Trophoblast cell (in vitro differentiated cells and primary cell): Measurements from ENCODE around the gene TPST1.

Source experiments
- DNase-seq, 2 donors: peaks; one replicate each; pipeline ENCODE4 v3.0.0-alpha.2; 2016
- H2AFZ ChIP-seq: 2 replicates; pipeline ENCODE4 v1.6.1; 2013; ENCODE audit warnings: low read length, moderate library complexity, mild to moderate bottlenecking; ENCODE audit not compliant: insufficient read depth, poor library complexity
- H2AK5ac ChIP-seq: 2 replicates; pipeline ENCODE4 v1.6.1; 2013; ENCODE audit warnings: mild to moderate bottlenecking, low read length
- H2BK120ac ChIP-seq: 2 replicates; pipeline ENCODE4 v1.6.1; 2013; ENCODE audit warnings: low read length, mild to moderate bottlenecking, moderate library complexity; ENCODE audit not compliant: insufficient read depth, poor library complexity
- H2BK12ac ChIP-seq: 2 replicates; pipeline ENCODE4 v1.6.1; 2013; ENCODE audit warnings: mild to moderate bottlenecking, low read length, moderate library complexity
- H2BK5ac ChIP-seq: 2 replicates; pipeline ENCODE4 v1.6.1; 2013; ENCODE audit warnings: low read length, low read depth, moderate library complexity, mild to moderate bottlenecking; ENCODE audit not compliant: poor library complexity
- H3K14ac ChIP-seq: 2 replicates; pipeline ENCODE4 v1.6.1; 2013; ENCODE audit warnings: mild to moderate bottlenecking, low read length
- H3K18ac ChIP-seq: 2 replicates; pipeline ENCODE4 v1.6.1; 2013; ENCODE audit warnings: mild to moderate bottlenecking, low read length
- H3K23ac ChIP-seq: 2 replicates; pipeline ENCODE4 v1.6.1; 2013; ENCODE audit warnings: low read length
- H3K27ac ChIP-seq: 2 replicates; pipeline ENCODE4 v1.5.1; 2013; ENCODE audit warnings: low read depth, mild to moderate bottlenecking, inconsistent platforms, low read length, moderate library complexity
- H3K27me3 ChIP-seq: 2 replicates; pipeline ENCODE4 v1.6.1; 2013; ENCODE audit warnings: inconsistent platforms, mild to moderate bottlenecking, low read length, moderate library complexity; ENCODE audit not compliant: insufficient read depth
- H3K36me3 ChIP-seq, 2 experiments: 1 replicate in 1 of 2; 2 replicates in 1 of 2; pipeline ENCODE4 v1.6.1; 2013; ENCODE audit warnings: low read length in 2 of 2, mild to moderate bottlenecking in 2 of 2, moderate library complexity in 1 of 2; ENCODE audit not compliant: insufficient read depth in 2 of 2, control insufficient read depth in 1 of 2
- H3K4ac ChIP-seq: 2 replicates; pipeline ENCODE4 v1.6.1; 2013; ENCODE audit warnings: low read depth, mild to moderate bottlenecking, low read length, moderate library complexity
- H3K4me1 ChIP-seq, 2 experiments: 1 replicate in 1 of 2; 2 replicates in 1 of 2; pipeline ENCODE4 v1.6.1; 2013; ENCODE audit warnings: low read length in 2 of 2, mild to moderate bottlenecking in 2 of 2, moderate library complexity in 1 of 2; ENCODE audit not compliant: insufficient read depth in 2 of 2, control insufficient read depth in 1 of 2
- H3K4me2 ChIP-seq: 2 replicates; pipeline ENCODE4 v1.6.1; 2013; ENCODE audit warnings: inconsistent platforms, mild to moderate bottlenecking, low read length, moderate library complexity
- H3K4me3 ChIP-seq: 2 replicates; pipeline ENCODE4 v1.5.1; 2013; ENCODE audit warnings: mild to moderate bottlenecking, low read depth, low read length, inconsistent platforms
- H3K79me1 ChIP-seq: one replicate; pipeline ENCODE4 v1.6.1; 2013; ENCODE audit warnings: low read length
- H3K79me2 ChIP-seq: 2 replicates; pipeline ENCODE4 v1.6.1; 2013; ENCODE audit warnings: low read length, mild to moderate bottlenecking; ENCODE audit not compliant: control insufficient read depth, insufficient read depth, poor library complexity
- H3K9ac ChIP-seq: 2 replicates; pipeline ENCODE4 v1.6.1; 2013; ENCODE audit warnings: mild to moderate bottlenecking, low read length
- H3K9me3 ChIP-seq: 2 replicates; pipeline ENCODE4 v1.6.1; 2013; ENCODE audit warnings: low read depth, mild to moderate bottlenecking, control low read depth, inconsistent platforms, low read length; ENCODE audit not compliant: insufficient read depth
- H4K12ac ChIP-seq: 2 replicates; pipeline ENCODE4 v1.6.1; 2013; ENCODE audit warnings: low read depth, mild to moderate bottlenecking, low read length, moderate library complexity
- H4K8ac ChIP-seq: 2 replicates; pipeline ENCODE4 v1.6.1; 2013; ENCODE audit warnings: low read depth, mild to moderate bottlenecking, low read length, moderate library complexity
- H4K91ac ChIP-seq: one replicate; pipeline ENCODE4 v1.6.1; 2013; ENCODE audit warnings: low read depth, mild to moderate bottlenecking, low read length, moderate library complexity
- WGBS: extraction: QIAGEN DNeasy Blood & Tissue Kit; methylation state at CpG from one replicate; pipeline ENCODE4 v1.1.7; 2013; ENCODE audit warnings: missing lambda C conversion rate; ENCODE audit not compliant: insufficient read length, insufficient coverage; ENCODE audit errors: extremely low coverage; 5-methylcytosine and 5-hydroxymethylcytosine counted together

The TPST1 gene

DNA sequence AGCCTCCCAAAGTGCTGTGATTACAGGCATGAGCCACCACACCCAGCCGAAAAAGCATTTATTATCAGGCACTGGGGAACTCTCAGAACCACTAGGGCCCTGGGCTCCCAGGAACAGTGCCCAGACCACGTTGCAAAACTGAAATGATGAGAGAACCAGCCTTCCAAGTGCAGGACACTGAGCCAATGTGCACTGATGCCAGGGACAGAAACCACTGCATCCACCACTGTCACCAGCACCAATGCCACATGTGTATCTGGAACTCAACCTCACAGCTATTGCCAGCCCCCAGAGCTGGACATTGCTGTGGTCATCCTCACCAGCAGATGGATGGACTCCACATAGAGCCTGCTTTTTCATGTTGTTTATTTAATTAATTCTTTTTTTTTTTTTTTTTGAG lies 28.2 kb upstream of the TPST1 start:
- no peak overlapping the region for H2BK5ac ChIP-seq
- H4K91ac ChIP-seq: no peak overlapping the region
- H3K14ac ChIP-seq: no peak overlapping the region
- H3K23ac ChIP-seq: no peak overlapping the region
- H3K4me1 ChIP-seq: no peaks in the 10 kb centered on the region
- H4K8ac ChIP-seq: no peak overlapping the region
- H3K9ac ChIP-seq: no peak overlapping the region
- no peak for DNase-seq
- H3K36me3 ChIP-seq: no peaks in the 10 kb centered on the region
- no peak overlapping the region for H3K4me2 ChIP-seq
- H3K18ac ChIP-seq: no peak overlapping the region
- H2AK5ac ChIP-seq: no peak overlapping the region
- H2BK120ac ChIP-seq: no peak overlapping the region
- no CpG with 5 or more reads among the region's 2 CpGs for WGBS
- H3K79me1 ChIP-seq: no peaks in the 10 kb centered on the region
- no peak overlapping the region for H3K27ac ChIP-seq
- H2BK12ac ChIP-seq: no peak overlapping the region
- no peak overlapping the region for H3K4ac ChIP-seq
- no peaks in the 10 kb centered on the region for H3K79me2 ChIP-seq
- H3K27me3 ChIP-seq: no peaks in the 10 kb centered on the region
- peaks cover 3% of the 10 kb centered on the region for H3K9me3 ChIP-seq
- no peak overlapping the region for H3K4me3 ChIP-seq
- no peak overlapping the region for H4K12ac ChIP-seq
- no peak overlapping the region for H2AFZ ChIP-seq

DNA sequence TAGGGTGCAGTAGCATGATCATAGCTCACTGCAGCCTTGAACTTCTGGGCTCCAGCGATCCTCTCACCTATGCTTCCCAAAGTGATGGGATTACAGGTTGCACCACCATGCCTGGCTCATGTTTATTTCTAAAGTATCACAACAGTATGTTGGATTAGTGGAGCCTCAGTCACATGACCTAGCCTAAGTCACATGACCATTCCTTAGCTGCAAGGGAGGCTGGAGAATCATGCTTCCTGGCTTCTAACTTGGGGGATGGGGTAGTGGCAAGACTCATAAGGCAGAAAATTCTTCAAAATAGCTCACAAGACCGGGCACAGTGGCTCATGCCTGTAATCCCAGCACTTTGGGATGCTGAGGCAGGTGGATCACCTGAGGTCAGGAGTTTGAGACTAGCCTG lies 26.9 kb upstream of the TPST1 start:
- no CpG with 5 or more reads among the region's 2 CpGs for WGBS
- Histone ChIP-seq H3K79me1 (no peaks in the 10 kb centered on the region), H3K79me2 (no peaks in the 10 kb centered on the region), H3K36me3 (no peaks in the 10 kb centered on the region), H3K9ac (no peak overlapping the region), H3K9me3 (peaks cover 3% of the 10 kb centered on the region), H3K14ac (no peak overlapping the region), H2BK120ac (no peak overlapping the region), H3K18ac (no peak overlapping the region), H3K4me2 (no peak overlapping the region), H4K8ac (no peak overlapping the region), H2AK5ac (no peak overlapping the region), H3K4me3 (no peak overlapping the region), H4K12ac (no peak overlapping the region), H3K27me3 (no peaks in the 10 kb centered on the region), H2BK12ac (no peak overlapping the region), H3K23ac (no peak overlapping the region), H3K27ac (no peak overlapping the region), H4K91ac (no peak overlapping the region), H2AFZ (no peak overlapping the region), H3K4me1 (no peaks in the 10 kb centered on the region), H2BK5ac (no peak overlapping the region), H3K4ac (no peak overlapping the region)
- no peak for DNase-seq

DNA sequence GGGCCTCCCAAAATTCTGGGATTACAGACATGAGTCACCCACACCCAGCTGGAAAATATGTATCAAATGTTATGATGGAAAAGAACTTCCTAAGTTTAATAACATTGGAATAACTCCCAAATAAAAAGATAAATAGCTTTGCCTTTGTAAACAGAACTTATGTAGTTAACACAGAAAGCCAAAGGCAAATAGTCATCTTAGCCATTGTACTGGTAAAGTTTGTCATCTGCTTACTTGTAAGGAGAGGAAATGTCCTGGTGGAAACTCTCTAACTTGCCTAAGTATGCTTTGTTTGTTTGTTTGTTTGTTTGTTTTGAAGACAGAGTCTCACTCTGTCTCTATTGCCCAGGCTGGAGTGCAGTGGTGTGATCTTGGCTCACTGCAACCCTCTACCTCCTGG lies 23.8 kb upstream of the TPST1 start:
- Histone ChIP-seq H4K12ac (no peak overlapping the region), H3K14ac (no peak overlapping the region), H3K36me3 (no peaks in the 10 kb centered on the region), H2BK12ac (no peak overlapping the region), H2AFZ (no peak overlapping the region), H3K18ac (no peak overlapping the region), H3K4me1 (no peaks in the 10 kb centered on the region), H3K4me3 (no peak overlapping the region), H3K23ac (no peak overlapping the region), H3K4me2 (no peak overlapping the region), H2AK5ac (no peak overlapping the region), H4K91ac (no peak overlapping the region), H3K9me3 (peaks cover 7% of the 10 kb centered on the region), H3K79me2 (no peaks in the 10 kb centered on the region), H3K27ac (no peak overlapping the region), H3K4ac (no peak overlapping the region), H3K27me3 (no peaks in the 10 kb centered on the region), H3K9ac (no peak overlapping the region), H3K79me1 (no peaks in the 10 kb centered on the region), H4K8ac (no peak overlapping the region), H2BK5ac (no peak overlapping the region), H2BK120ac (no peak overlapping the region)
- DNase-seq: no peak

DNA sequence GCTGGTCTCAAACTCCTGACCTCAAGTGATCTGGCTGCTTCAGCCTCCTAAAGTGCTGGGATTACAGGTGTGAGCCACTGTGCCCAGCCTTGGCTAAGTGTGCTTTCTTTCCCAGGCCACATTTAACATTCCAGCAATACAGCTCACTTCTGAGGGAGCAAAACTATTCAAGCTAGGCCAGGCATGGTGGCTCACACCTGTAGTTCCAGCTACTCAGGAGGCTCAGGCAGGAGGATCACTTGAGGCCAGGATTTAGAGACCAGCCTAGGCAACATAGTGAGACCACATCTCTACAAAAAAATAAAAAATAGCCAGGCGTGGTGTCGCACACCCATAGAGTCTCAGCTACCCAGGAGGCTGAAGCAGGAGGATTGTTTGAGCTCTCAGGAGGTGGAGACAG lies 23.3 kb upstream of the TPST1 start:
- no CpG with 5 or more reads among the region's 2 CpGs for WGBS
- Histone ChIP-seq H3K4ac (no peak overlapping the region), H4K8ac (no peak overlapping the region), H3K27me3 (no peaks in the 10 kb centered on the region), H3K14ac (no peak overlapping the region), H4K91ac (no peak overlapping the region), H3K4me3 (no peak overlapping the region), H3K79me1 (no peaks in the 10 kb centered on the region), H3K4me2 (no peak overlapping the region), H2BK5ac (no peak overlapping the region), H2AK5ac (no peak overlapping the region), H2BK12ac (no peak overlapping the region), H3K18ac (no peak overlapping the region), H2AFZ (no peak overlapping the region), H2BK120ac (no peak overlapping the region), H3K27ac (no peak overlapping the region), H3K9me3 (peaks cover 7% of the 10 kb centered on the region), H3K36me3 (no peaks in the 10 kb centered on the region), H4K12ac (no peak overlapping the region), H3K23ac (no peak overlapping the region), H3K9ac (no peak overlapping the region), H3K79me2 (no peaks in the 10 kb centered on the region), H3K4me1 (no peaks in the 10 kb centered on the region)
- DNase-seq: peak; percentile 69 to 71

DNA sequence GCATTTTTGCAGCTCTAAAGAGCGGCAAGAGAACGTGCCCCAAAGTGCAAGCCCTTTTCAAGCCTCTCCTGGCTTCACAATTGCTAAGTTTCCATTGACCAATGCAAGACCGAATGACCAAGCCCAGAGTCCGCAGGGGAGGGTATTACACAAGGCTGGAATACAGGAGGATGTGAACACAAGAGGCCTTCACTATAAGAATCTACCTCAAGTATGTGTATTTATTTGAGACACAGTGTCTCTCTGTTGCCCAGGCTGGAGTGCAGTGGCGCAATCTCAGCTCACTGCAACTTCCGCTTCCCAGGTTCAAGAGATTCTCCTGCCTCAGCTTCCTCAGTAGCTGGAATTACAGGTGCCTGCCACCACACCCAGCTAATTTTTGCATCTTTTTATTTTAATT lies 22.2 kb upstream of the TPST1 start:
- Histone ChIP-seq H3K27me3 (no peaks in the 10 kb centered on the region), H3K14ac (no peak overlapping the region), H3K9me3 (peaks cover 7% of the 10 kb centered on the region), H3K23ac (no peak overlapping the region), H3K4ac (no peak overlapping the region), H4K8ac (no peak overlapping the region), H2BK12ac (no peak overlapping the region), H3K9ac (no peak overlapping the region), H3K4me1 (no peaks in the 10 kb centered on the region), H3K36me3 (no peaks in the 10 kb centered on the region), H3K27ac (no peak overlapping the region), H4K91ac (no peak overlapping the region), H2BK5ac (no peak overlapping the region), H3K79me2 (no peaks in the 10 kb centered on the region), H2AFZ (no peak overlapping the region), H3K4me3 (no peak overlapping the region), H3K79me1 (no peaks in the 10 kb centered on the region), H2BK120ac (no peak overlapping the region), H2AK5ac (no peak overlapping the region), H3K18ac (no peak overlapping the region), H4K12ac (no peak overlapping the region), H3K4me2 (no peak overlapping the region)
- DNase-seq: no peak
- no CpG with 5 or more reads among the region's 6 CpGs for WGBS
